ENCODE measurements around the gene PRSS36.

DNA sequence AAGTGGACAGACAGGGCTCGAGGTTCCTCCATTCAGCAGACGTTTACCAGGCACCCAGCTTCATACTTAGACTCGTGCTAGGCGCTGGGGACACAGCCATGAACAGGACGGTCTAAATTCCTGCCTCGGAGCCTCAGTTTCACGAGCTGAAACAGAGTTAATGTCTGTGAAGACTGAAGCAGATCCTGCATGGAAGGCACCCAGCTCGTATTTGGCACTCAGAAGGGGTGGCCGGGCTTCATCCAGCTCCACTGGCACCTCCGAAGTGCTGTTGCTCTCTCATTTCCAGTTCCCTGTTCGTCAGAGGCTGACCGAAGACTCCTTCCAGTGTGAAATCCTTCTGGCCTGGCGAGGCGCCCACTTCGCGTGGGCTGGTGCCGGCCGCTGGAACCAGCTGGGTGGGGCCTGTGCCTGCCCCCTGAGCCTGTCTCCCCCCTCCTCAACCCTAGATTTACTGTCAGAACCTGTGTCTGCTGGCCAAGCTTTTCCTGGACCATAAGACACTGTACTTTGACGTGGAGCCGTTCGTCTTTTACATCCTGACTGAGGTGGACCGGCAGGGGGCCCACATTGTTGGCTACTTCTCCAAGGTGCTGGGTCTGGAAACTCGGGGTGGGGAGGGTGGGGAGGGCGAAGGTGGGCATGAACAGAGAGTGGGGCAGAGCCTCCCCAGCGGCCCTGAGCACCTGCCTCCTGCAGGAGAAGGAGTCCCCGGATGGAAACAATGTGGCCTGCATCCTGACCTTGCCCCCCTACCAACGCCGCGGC, 20.1 kb downstream of the PRSS36 start:
- no peak for TF ChIP-seq POLR2AphosphoS5 (IDR thresholded peaks at IDR 0.05)
- TF ChIP-seq EP300 (IDR thresholded peaks at IDR 0.05) = no peak
- TF ChIP-seq, protein P1, sequence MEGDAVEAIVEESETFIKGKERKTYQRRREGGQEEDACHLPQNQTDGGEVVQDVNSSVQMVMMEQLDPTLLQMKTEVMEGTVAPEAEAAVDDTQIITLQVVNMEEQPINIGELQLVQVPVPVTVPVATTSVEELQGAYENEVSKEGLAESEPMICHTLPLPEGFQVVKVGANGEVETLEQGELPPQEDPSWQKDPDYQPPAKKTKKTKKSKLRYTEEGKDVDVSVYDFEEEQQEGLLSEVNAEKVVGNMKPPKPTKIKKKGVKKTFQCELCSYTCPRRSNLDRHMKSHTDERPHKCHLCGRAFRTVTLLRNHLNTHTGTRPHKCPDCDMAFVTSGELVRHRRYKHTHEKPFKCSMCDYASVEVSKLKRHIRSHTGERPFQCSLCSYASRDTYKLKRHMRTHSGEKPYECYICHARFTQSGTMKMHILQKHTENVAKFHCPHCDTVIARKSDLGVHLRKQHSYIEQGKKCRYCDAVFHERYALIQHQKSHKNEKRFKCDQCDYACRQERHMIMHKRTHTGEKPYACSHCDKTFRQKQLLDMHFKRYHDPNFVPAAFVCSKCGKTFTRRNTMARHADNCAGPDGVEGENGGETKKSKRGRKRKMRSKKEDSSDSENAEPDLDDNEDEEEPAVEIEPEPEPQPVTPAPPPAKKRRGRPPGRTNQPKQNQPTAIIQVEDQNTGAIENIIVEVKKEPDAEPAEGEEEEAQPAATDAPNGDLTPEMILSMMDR (IDR thresholded peaks at IDR 0.05) = no peak
